GM12878 (cell line): Measurements from ENCODE around the gene ADAMTS6. TPM values are rescaled to one million over a fixed set of nuclear protein-coding genes. Genes with fewer than 3 reads are reported as not detected.
A peak's percentile ranks its signal among the peaks of the same experiment; 100 is the strongest.

Experiments used
- ATAC-seq: fragments of 200-7000 bp; cut with Tn5 transposase; 3 replicates; pipeline ENCODE4 v1.9.1; 2020; ENCODE audit warnings: mild to moderate bottlenecking, moderate library complexity
- BruUV-seq: library from RNA; stranded (reverse); fragments of 400-500 nt; replicated peaks from 2 replicates; lab custom pipeline; 2021; lab: Mats Ljungman, UMichigan
- CTCF ChIA-PET: fragments of 300-600 bp; sonication (Branson Sonifier 250); formaldehyde crosslinking; extraction: SDS; loops from one replicate; lab custom pipeline; 2021; ENCODE audit warnings: inconsistent platforms; lab: Yijun Ruan, JAX
- POLR2A ChIA-PET: fragments of 350-600 bp; formaldehyde crosslinking; extraction: SDS; loops from one replicate; lab custom pipeline; 2021; ENCODE audit warnings: inconsistent platforms; lab: Charles Lee
- RAD21 ChIA-PET: fragments of 300-600 bp; sonication (Branson Sonifier 250); formaldehyde crosslinking; loops from one replicate; lab custom pipeline; 2023; ENCODE audit warnings: antibody characterized with exemption; ENCODE audit not compliant: unreplicated experiment; lab: Charles Lee
- SMC1A ChIA-PET: fragments of 300-600 bp; sonication (Branson Sonifier 250); formaldehyde crosslinking; loops from one replicate; lab custom pipeline; 2023; ENCODE audit not compliant: unreplicated experiment, uncharacterized antibody; lab: Charles Lee
- DNase-seq: peaks from one replicate; pipeline ENCODE4 v3.0.0-alpha.2; 2011; ENCODE audit warnings: low read depth, low spot score
- FAIRE-seq: peaks from 3 replicates; lab custom pipeline; 2011; peaks lifted over from hg19 to GRCh38; lab: Jason Lieb, UNC
- H2AFZ ChIP-seq: 2 replicates; pipeline ENCODE4 v1.6.0; 2011; ENCODE audit warnings: low read depth, low read length, control low read depth; ENCODE audit not compliant: control insufficient read depth
- H3K27ac ChIP-seq: 2 replicates; pipeline ENCODE4 v1.5.1; 2011; ENCODE audit warnings: control low read depth; ENCODE audit not compliant: control insufficient read depth, insufficient read depth
- H3K27me3 ChIP-seq, 2 experiments: replicated peaks in 1 of 2; 2 replicates each; pipeline versions ENCODE4 v1.6.0 to v1.6.1; 2011; ENCODE audit warnings: low read length in 1 of 2; ENCODE audit not compliant: control insufficient read depth in 2 of 2, insufficient read depth in 2 of 2
- H3K36me3 ChIP-seq, 2 experiments: 2 replicates each; pipeline ENCODE4 v1.5.1; 2011; ENCODE audit warnings: low read length in 1 of 2; ENCODE audit not compliant: control insufficient read depth in 2 of 2, insufficient read depth in 2 of 2
- H3K4me1 ChIP-seq: 2 replicates; pipeline ENCODE4 v1.6.1; 2011; ENCODE audit warnings: mild to moderate bottlenecking, low read length, moderate library complexity, mixed read lengths; ENCODE audit not compliant: control insufficient read depth, insufficient read depth
- H3K4me2 ChIP-seq: 2 replicates; pipeline ENCODE4 v1.6.0; 2011; ENCODE audit warnings: control low read depth; ENCODE audit not compliant: control insufficient read depth, insufficient read depth
- H3K4me3 ChIP-seq: fragments of 200-600 bp; sonication (generic); 2 replicates; pipeline ENCODE4 v1.5.1; 2016
- H3K79me2 ChIP-seq: 2 replicates; pipeline ENCODE4 v1.6.0; 2011; ENCODE audit warnings: low read length; ENCODE audit not compliant: control insufficient read depth, insufficient read depth
- H3K9ac ChIP-seq: 2 replicates; pipeline ENCODE4 v1.8.0; 2011; ENCODE audit warnings: low read length, control low read depth, mixed read lengths; ENCODE audit not compliant: control insufficient read depth, insufficient read depth
- H3K9me3 ChIP-seq: replicated peaks from 3 replicates; pipeline ENCODE4 v1.5.1; 2011; ENCODE audit warnings: mild to moderate bottlenecking, low read length; ENCODE audit not compliant: control insufficient read depth, insufficient read depth
- H4K20me1 ChIP-seq: 2 replicates; pipeline ENCODE4 v1.6.0; 2011; ENCODE audit not compliant: control insufficient read depth, insufficient read depth
- ETV6 ChIP-seq, 2 experiments: fragments of 450-650 bp in 1 of 2; IDR thresholded peaks in 1 of 2; conservative IDR thresholded peaks in 1 of 2; 2 replicates each; pipeline ENCODE4 v1.6.1; 2014; ENCODE audit warnings: antibody characterized with exemption in 1 of 2, borderline replicate concordance in 1 of 2, low read depth in 1 of 2, mild to moderate bottlenecking in 1 of 2, moderate library complexity in 1 of 2
- NFIC ChIP-seq: IDR thresholded peaks from 2 replicates; pipeline ENCODE4 v1.6.1; 2012; ENCODE audit warnings: low read depth, mild to moderate bottlenecking, inconsistent platforms, low read length, moderate library complexity
- RUNX3 ChIP-seq: IDR thresholded peaks from 2 replicates; pipeline ENCODE4 v1.6.1; 2012; ENCODE audit warnings: low read length, inconsistent platforms
- SUPT20H ChIP-seq: IDR thresholded peaks from 2 replicates; pipeline ENCODE4 v1.6.1; 2011; ENCODE audit warnings: low read depth, mild to moderate bottlenecking, low read length, moderate library complexity, borderline replicate concordance; ENCODE audit not compliant: control insufficient read depth
- ZBED1 ChIP-seq: IDR thresholded peaks from 2 replicates; pipeline ENCODE4 v1.6.1; 2016; ENCODE audit warnings: borderline replicate concordance
- WGBS: methylation state at CpG from one replicate; pipeline ENCODE4 v1.1.6; 2016; ENCODE audit warnings: low lambda C conversion rate; ENCODE audit not compliant: insufficient replicate concordance, insufficient coverage; ENCODE audit errors: missing lambda C conversion rate; 5-methylcytosine and 5-hydroxymethylcytosine counted together
- in situ Hi-C: fragments of 300-500 bp; cut with MboI; formaldehyde crosslinking; loops from 9 replicates; pipeline ENCODE4 v1.14.3; 2018; ENCODE audit warnings: mixed read lengths
- intact Hi-C: fragments of 100-400 bp; cut with micrococcal nuclease; formaldehyde crosslinking; loops from one replicate; pipeline ENCODE4 v1.14.2; 2022; ENCODE audit not compliant: unreplicated experiment
- polyA plus RNA-seq, 11 experiments: library from polyadenylated mRNA; depleted of rRNA in 4 of 11; unstranded in 6 of 11; stranded (reverse) in 5 of 11; fragments of >200 nt; fragmentation: Nextera tagmentation in 4 of 11; fragmentation: Illumina TruSeq in 1 of 11; extraction: Ambion mirVana in 4 of 11; extraction: Trizol in 1 of 11; gene quantifications; 1 replicate in 1 of 11; 2 replicates in 10 of 11; pipeline versions ENCODE4 v1.2.1 to v1.2.3, GENCODE V29; 2011 to 2016; ENCODE audit warnings: inconsistent platforms in 2 of 11, missing spikeins in 2 of 11, low read depth in 1 of 11
- total RNA-seq, 4 experiments: library from RNA; depleted of rRNA in 3 of 4; stranded (reverse); fragments of >200 nt in 3 of 4; fragmentation: Illumina TruSeq in 1 of 4; extraction: Trizol in 1 of 4; gene quantifications; 2 replicates each; pipeline versions ENCODE4 v1.2.1 to v1.2.3, GENCODE V29; 2013 to 2021
- TF ChIP-seq, protein P1 (sequence below): fragments of 450-650 bp; IDR thresholded peaks from 2 replicates; pipeline ENCODE4 v1.6.1; 2017; ENCODE audit warnings: mild to moderate bottlenecking, moderate library complexity

The ADAMTS6 gene
- total and polyA plus RNA-seq, 10 of the 15 experiments (the other 5 are each of a cell fraction or from before 2014, with no cell fraction given), result 1.1 to 12.3 (median 6.5) TPM

DNA sequence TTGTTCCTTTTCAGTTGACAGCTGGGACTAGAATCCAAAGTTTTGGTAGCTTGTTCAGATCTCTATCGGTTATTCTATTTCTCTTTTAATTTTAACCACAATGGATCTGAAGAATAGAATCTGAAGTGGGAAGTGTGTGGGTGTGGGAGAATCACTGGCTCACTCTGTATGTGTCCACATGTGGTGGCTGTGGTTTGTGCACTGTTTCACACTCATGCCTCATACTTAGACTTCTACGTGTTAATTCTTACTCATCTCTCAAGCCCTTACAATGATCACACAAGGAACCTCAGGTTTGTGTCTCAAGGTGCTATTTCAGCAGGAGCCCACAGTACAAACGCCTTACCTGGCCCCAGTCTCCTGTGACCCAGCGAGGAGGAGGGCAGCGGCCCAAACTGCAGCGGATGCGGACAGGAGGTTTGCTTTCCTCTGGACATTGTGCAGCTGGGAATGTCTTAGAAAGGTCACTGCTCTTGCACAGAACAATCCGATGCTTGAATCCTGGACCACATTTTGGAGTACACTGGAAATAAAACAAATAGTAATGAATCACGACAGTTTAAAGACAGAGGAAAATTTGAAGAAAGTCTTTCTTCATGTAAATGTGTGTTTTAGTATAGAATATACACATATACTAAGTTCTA is 309.1 kb downstream of the ADAMTS6 start (continued):
- no peak for TF ChIP-seq SUPT20H

DNA sequence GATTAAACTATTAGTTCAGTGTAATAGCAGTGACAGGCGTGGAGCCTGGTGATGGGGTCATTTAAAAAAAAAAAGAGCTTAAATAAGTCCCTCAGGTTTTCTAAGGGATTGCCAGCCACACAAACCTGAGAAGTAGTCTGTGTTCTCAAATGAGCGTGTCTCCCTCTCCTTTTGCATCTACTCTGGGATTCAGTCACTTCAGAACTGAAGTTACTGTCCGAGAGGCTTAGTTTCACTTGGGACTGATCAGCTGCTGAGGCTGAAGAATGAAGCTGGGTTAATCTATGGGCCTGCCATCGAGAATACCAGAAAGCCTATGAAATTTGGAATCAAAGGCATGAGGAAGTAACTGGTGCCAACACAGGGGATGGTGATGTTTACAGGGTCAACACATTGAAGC is 310.1 kb downstream of the ADAMTS6 start:
- Histone ChIP-seq H3K9me3 (no peaks in the 10 kb centered on the region), H3K27ac (no peak overlapping the region), H3K79me2 (no peaks in the 10 kb centered on the region), H3K4me3 (no peak overlapping the region), H4K20me1 (no peaks in the 10 kb centered on the region), H3K4me2 (no peak overlapping the region), H3K4me1 (peaks cover 3% of the 10 kb centered on the region; the same call in 1 of the 2 replicates), H3K27me3 (no peaks in the 10 kb centered on the region), H3K36me3 (no peaks in the 10 kb centered on the region), H2AFZ (no peak overlapping the region), H3K9ac (no peak overlapping the region)
- TF ChIP-seq, protein P1, sequence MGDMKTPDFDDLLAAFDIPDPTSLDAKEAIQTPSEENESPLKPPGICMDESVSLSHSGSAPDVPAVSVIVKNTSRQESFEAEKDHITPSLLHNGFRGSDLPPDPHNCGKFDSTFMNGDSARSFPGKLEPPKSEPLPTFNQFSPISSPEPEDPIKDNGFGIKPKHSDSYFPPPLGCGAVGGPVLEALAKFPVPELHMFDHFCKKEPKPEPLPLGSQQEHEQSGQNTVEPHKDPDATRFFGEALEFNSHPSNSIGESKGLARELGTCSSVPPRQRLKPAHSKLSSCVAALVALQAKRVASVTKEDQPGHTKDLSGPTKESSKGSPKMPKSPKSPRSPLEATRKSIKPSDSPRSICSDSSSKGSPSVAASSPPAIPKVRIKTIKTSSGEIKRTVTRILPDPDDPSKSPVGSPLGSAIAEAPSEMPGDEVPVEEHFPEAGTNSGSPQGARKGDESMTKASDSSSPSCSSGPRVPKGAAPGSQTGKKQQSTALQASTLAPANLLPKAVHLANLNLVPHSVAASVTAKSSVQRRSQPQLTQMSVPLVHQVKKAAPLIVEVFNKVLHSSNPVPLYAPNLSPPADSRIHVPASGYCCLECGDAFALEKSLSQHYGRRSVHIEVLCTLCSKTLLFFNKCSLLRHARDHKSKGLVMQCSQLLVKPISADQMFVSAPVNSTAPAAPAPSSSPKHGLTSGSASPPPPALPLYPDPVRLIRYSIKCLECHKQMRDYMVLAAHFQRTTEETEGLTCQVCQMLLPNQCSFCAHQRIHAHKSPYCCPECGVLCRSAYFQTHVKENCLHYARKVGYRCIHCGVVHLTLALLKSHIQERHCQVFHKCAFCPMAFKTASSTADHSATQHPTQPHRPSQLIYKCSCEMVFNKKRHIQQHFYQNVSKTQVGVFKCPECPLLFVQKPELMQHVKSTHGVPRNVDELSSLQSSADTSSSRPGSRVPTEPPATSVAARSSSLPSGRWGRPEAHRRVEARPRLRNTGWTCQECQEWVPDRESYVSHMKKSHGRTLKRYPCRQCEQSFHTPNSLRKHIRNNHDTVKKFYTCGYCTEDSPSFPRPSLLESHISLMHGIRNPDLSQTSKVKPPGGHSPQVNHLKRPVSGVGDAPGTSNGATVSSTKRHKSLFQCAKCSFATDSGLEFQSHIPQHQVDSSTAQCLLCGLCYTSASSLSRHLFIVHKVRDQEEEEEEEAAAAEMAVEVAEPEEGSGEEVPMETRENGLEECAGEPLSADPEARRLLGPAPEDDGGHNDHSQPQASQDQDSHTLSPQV, result no peak
- no peak for TF ChIP-seq NFIC
- TF ChIP-seq RUNX3, result peak; percentile 6; the same call in 1 of the 2 replicates
- no peak for TF ChIP-seq ETV6 (conservative IDR thresholded peaks at IDR 0.05 in 1 of 2, IDR thresholded peaks at IDR 0.05 in 1 of 2; ENCODE audit: borderline replicate concordance in 1 of 2, low read depth in 1 of 2)
- TF ChIP-seq ZBED1, result no peak
- in situ Hi-C loops (no loop called here), intact Hi-C loops (no loop called here)
- FAIRE-seq (peak; percentile 38), ATAC-seq (no peak; the same call in 2 of the 3 replicates), DNase-seq (no peak)
- POLR2A ChIA-PET, result interaction anchor here (0.7 kb wide), 1 partner anchor 20 kb away, joined by 4 read pairs; no protein-coding TSS in a partner anchor
- CTCF ChIA-PET, result interaction anchor here (0.6 to 0.8 kb wide), 2 partner anchors 28 to 52 kb away, joined by 3 read pairs; no protein-coding TSS in a partner anchor
- RAD21 ChIA-PET, result interaction anchor here (1.0 kb wide), 1 partner anchor 9 kb away, joined by 3 read pairs; no protein-coding TSS in a partner anchor
- WGBS, result 9% methylated on average over 4 of the region's 4 CpGs
- SMC1A ChIA-PET, result interaction anchor here (1.0 to 2.2 kb wide), 2 partner anchors 20 to 311 kb away, joined by 4 to 8 read pairs; no protein-coding TSS in a partner anchor
- BruUV-seq, result no TSS peak
